Hepatocyte (in vitro differentiated cells): Measurements from ENCODE around the gene USP20. TPM values are rescaled to one million over a fixed set of nuclear protein-coding genes. Genes with fewer than 3 reads are reported as not detected.

Experiments used
- DNase-seq: peaks from one replicate; pipeline ENCODE4 v3.0.0-alpha.2; 2016; ENCODE audit warnings: low spot score
- H2AFZ ChIP-seq: fragments of 200-600 bp; sonication (generic); 2 replicates; pipeline ENCODE4 v1.6.0; 2016; ENCODE audit warnings: antibody characterized with exemption, mild to moderate bottlenecking
- H3K27ac ChIP-seq: fragments of 200-600 bp; sonication (generic); 2 replicates; pipeline ENCODE4 v1.5.1; 2016; ENCODE audit warnings: mild to moderate bottlenecking
- H3K27me3 ChIP-seq: fragments of 200-600 bp; sonication (generic); 2 replicates; pipeline ENCODE4 v1.6.1; 2016
- H3K36me3 ChIP-seq: fragments of 200-600 bp; sonication (generic); replicated peaks from 2 replicates; pipeline ENCODE4 v1.5.1; 2016; ENCODE audit warnings: low read depth; ENCODE audit not compliant: insufficient read depth
- H3K4me1 ChIP-seq: fragments of 200-600 bp; sonication (generic); 2 replicates; pipeline ENCODE4 v1.5.1; 2016; ENCODE audit warnings: mild to moderate bottlenecking, moderate library complexity; ENCODE audit not compliant: insufficient read depth
- H3K4me2 ChIP-seq: fragments of 200-600 bp; sonication (generic); 2 replicates; pipeline ENCODE4 v1.6.0; 2016
- H3K4me3 ChIP-seq: fragments of 200-600 bp; sonication (generic); 2 replicates; pipeline ENCODE4 v1.5.1; 2016; ENCODE audit warnings: mild to moderate bottlenecking
- H3K79me2 ChIP-seq: fragments of 200-600 bp; sonication (generic); 2 replicates; pipeline ENCODE4 v1.6.0; 2017; ENCODE audit warnings: mild to moderate bottlenecking
- H3K9me2 ChIP-seq: fragments of 200-600 bp; sonication (generic); replicated peaks from 2 replicates; pipeline ENCODE4 v1.6.0; 2017; ENCODE audit warnings: mild to moderate bottlenecking; ENCODE audit not compliant: insufficient read depth
- H3K9me3 ChIP-seq: fragments of 200-600 bp; sonication (generic); 2 replicates; pipeline ENCODE4 v1.5.1; 2016; ENCODE audit warnings: low read depth, mild to moderate bottlenecking
- H4K20me1 ChIP-seq: fragments of 200-600 bp; sonication (generic); 2 replicates; pipeline ENCODE4 v1.6.0; 2016; ENCODE audit warnings: mild to moderate bottlenecking; ENCODE audit not compliant: insufficient read depth, poor library complexity, severe bottlenecking
- CTCF ChIP-seq: fragments of 200-600 bp; sonication (generic); IDR thresholded peaks from 2 replicates; pipeline ENCODE4 v1.5.1; 2016; ENCODE audit warnings: antibody characterized with exemption, mild to moderate bottlenecking; ENCODE audit not compliant: poor library complexity
- EZH2 ChIP-seq: fragments of 200-600 bp; sonication (generic); IDR thresholded peaks from 2 replicates; pipeline ENCODE4 v1.6.1; 2016; ENCODE audit warnings: antibody characterized with exemption, mild to moderate bottlenecking, borderline replicate concordance
- EZH2phosphoT487 ChIP-seq: fragments of 200-600 bp; sonication (generic); IDR thresholded peaks from one replicate; pipeline ENCODE4 v1.6.1; 2018; ENCODE audit warnings: antibody characterized with exemption, mild to moderate bottlenecking, low read depth, moderate library complexity; ENCODE audit not compliant: unreplicated experiment, severe bottlenecking
- WGBS: methylation state at CpG from one replicate; pipeline ENCODE4 v1.1.6; 2016; ENCODE audit warnings: low lambda C conversion rate; ENCODE audit errors: missing lambda C conversion rate; 5-methylcytosine and 5-hydroxymethylcytosine counted together
- polyA plus RNA-seq: library from polyadenylated mRNA; unstranded; fragments of >200 nt; fragmentation: Nextera tagmentation; extraction: Ambion mirVana; gene quantifications from 2 replicates; pipeline ENCODE4 v1.2.1, GENCODE V29; 2016
- total RNA-seq: library from RNA; depleted of rRNA; stranded (reverse); fragments of >200 nt; gene quantifications from 2 replicates; pipeline ENCODE4 v1.2.3, GENCODE V29; 2014

USP20 gene
- total and polyA plus RNA-seq, 2 experiments from 2014 or later: 10.6 to 29.0 TPM

DNA sequence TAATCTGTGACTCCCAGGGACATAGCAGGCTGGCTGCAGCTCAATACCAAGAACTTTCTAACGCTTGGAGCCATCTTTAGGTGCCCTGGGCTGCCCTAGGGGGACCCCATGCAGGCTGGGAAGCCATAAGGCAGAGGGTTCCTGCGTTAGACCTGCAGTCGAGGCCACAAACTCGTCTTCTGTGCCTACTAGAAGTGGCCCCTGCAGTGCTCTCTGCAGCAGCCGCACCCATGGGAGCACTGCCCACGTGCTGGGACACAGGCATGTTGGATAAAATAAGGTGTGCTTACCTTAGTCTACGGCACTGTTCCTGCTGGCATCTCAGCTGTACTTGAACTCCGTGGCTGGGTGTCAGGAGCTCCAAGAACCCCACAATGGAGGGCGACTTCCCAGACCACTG lies 22.9 kb upstream of the USP20 start:
- peak overlapping the region; percentile 41 for H3K27ac ChIP-seq
- WGBS: 97% methylated on average over 9 of the region's 9 CpGs
- no peaks in the 10 kb centered on the region for H3K27me3 ChIP-seq
- peaks cover 6% of the 10 kb centered on the region for H3K4me1 ChIP-seq
- no peak overlapping the region for H2AFZ ChIP-seq
- H3K9me3 ChIP-seq: no peaks in the 10 kb centered on the region
- H3K9me2 ChIP-seq: no peaks in the 10 kb centered on the region
- TF ChIP-seq EZH2phosphoT487 (no peak), CTCF (no peak), EZH2 (no peak)
- H3K4me3 ChIP-seq: no peak overlapping the region
- peaks cover 2% of the 10 kb centered on the region for H3K79me2 ChIP-seq
- no peak overlapping the region for H3K4me2 ChIP-seq
- DNase-seq: no peak
- H3K36me3 ChIP-seq: no peaks in the 10 kb centered on the region
- H4K20me1 ChIP-seq: no peaks in the 10 kb centered on the region

DNA sequence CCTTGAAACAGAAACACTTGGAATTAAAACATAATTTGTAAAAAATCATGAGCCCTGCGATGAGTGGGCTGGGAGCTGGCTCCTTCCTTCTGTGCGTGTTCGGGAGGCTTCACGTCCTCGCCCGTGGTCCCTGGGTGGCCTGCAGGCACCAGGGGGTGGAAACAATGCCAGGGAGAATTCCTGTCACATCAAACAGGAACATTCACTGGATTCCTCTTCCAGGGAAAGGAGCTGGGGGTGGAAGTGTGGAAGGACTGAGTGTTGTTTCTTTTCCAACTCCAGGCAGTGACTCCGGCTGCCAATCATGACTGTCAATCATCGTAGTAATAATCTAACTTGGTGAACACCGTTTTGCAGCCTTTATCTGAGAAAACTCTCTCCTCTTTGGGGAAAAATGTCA lies 21.6 kb upstream of the USP20 start:
- 92% methylated on average over 9 of the region's 9 CpGs for WGBS
- DNase-seq: no peak
- TF ChIP-seq CTCF (no peak), EZH2phosphoT487 (no peak), EZH2 (no peak)
- no peak overlapping the region for H2AFZ ChIP-seq
- H3K9me2 ChIP-seq: no peaks in the 10 kb centered on the region
- no peaks in the 10 kb centered on the region for H3K9me3 ChIP-seq
- no peaks in the 10 kb centered on the region for H4K20me1 ChIP-seq
- H3K27ac ChIP-seq: no peak overlapping the region
- no peaks in the 10 kb centered on the region for H3K79me2 ChIP-seq
- H3K4me1 ChIP-seq: peaks cover 6% of the 10 kb centered on the region
- no peaks in the 10 kb centered on the region for H3K27me3 ChIP-seq
- H3K4me2 ChIP-seq: no peak overlapping the region
- H3K36me3 ChIP-seq: no peaks in the 10 kb centered on the region
- no peak overlapping the region for H3K4me3 ChIP-seq

DNA sequence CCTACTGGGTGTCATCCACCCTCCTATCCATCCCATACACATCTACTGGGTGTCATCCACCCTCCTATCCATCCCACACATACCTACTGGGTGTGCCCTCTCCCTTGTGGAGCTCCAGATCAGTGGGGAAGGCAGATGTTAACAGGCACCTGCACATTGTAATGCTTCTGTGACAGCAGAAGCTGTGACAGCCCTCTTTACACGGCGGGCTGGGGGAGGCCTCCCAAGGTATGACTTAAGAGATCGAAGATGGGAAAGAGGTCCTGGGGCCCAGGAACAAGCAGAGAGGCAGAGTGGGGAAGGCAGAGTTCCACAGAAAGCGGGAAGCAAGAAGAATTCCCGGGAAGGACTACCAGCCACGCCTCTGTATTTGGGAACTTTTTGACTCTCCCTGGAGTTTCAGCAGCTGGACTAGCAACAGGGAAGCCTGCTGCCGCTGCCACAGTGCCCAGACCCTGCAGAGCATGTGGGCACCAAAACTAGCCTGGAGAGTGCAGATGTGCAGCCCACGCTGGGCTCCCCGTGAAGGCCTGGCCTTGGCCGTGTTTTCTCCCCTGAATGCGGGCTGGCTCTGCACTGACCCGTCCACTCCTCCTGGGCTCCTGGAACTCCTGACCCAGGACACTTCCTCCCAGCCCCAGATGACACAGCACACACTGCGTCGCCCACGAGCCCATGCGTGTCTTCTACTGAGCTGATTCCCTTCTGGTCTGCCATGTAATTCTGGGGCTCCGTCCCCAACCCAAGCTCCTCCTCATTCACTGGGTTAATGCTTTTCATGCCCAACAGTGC lies 20.6 kb upstream of the USP20 start:
- no peak for DNase-seq
- TF ChIP-seq EZH2: no peak
- TF ChIP-seq EZH2phosphoT487: no peak
- no peak for TF ChIP-seq CTCF
- H3K4me2 ChIP-seq: no peak overlapping the region
- H3K4me1 ChIP-seq: peaks cover 6% of the 10 kb centered on the region
- H4K20me1 ChIP-seq: no peaks in the 10 kb centered on the region
- H3K9me2 ChIP-seq: no peaks in the 10 kb centered on the region
- no peaks in the 10 kb centered on the region for H3K79me2 ChIP-seq
- no peaks in the 10 kb centered on the region for H3K36me3 ChIP-seq
- no peaks in the 10 kb centered on the region for H3K27me3 ChIP-seq
- no peak overlapping the region for H2AFZ ChIP-seq
- no peak overlapping the region for H3K27ac ChIP-seq
- 95% methylated on average over 17 of the region's 17 CpGs for WGBS
- H3K4me3 ChIP-seq: no peak overlapping the region
- no peaks in the 10 kb centered on the region for H3K9me3 ChIP-seq
